LHCN-M2 (cell line): ENCODE results near the gene GSTA4. TPM values are rescaled to one million over a fixed set of nuclear protein-coding genes. Genes with fewer than 3 reads are reported as not detected.

Source experiments
- DNase-seq: peaks from one replicate; pipeline ENCODE4 v3.0.0-alpha.2; 2012; ENCODE audit warnings: low read depth
- polyA plus RNA-seq: library from polyadenylated mRNA; unstranded; fragments of >200 nt; gene quantifications from one replicate; pipeline ENCODE4 v1.2.1, GENCODE V29; 2012; ENCODE audit warnings: missing spikeins
- total RNA-seq: library from RNA; depleted of rRNA; stranded (reverse); fragments of >200 nt; gene quantifications from 2 replicates; pipeline ENCODE4 v1.2.3, GENCODE V29; 2014; rRNA removed

Gene GSTA4
- 25.3 and 25.8 TPM in 2 replicates for total RNA-seq
- 17.1 TPM for polyA plus RNA-seq

GRCh38 chr6:52995089-52995912, at the start of gene GSTA4:
GSTA4 (minus strand) TSS chr6:52995284; CDS start chr6:52994243, 1,041 bp downstream.
- peak; percentile 98 for DNase-seq

- DNase-seq, result no peak
Measured at GRCh38 chr6:53044572-53044971, 49.5 kb upstream of the GSTA4 start.

GRCh38 chr6:53044071-53044470, 49.0 kb upstream of the GSTA4 start:
- DNase-seq, result peak; percentile 80

- DNase-seq, result peak; percentile 68
Measured at GRCh38 chr6:53043581-53043980, 48.5 kb upstream of the GSTA4 start.

GRCh38 chr6:53042112-53042511, 47.0 kb upstream of the GSTA4 start:
- DNase-seq, result peak; percentile 89

GRCh38 chr6:53041356-53041755, 46.3 kb upstream of the GSTA4 start:
- peak; percentile 46 for DNase-seq

GRCh38 chr6:53038596-53038995, 43.5 kb upstream of the GSTA4 start:
- DNase-seq, result no peak

GRCh38 chr6:53038141-53038540, 43.1 kb upstream of the GSTA4 start:
- no peak for DNase-seq

GRCh38 chr6:53035549-53036213, 40.6 kb upstream of the GSTA4 start:
- peak; percentile 40 for DNase-seq

GRCh38 chr6:53033764-53034163, 38.7 kb upstream of the GSTA4 start:
- peak; percentile 91 for DNase-seq

GRCh38 chr6:53032849-53033248, 37.8 kb upstream of the GSTA4 start:
- DNase-seq, result no peak

GRCh38 chr6:53031281-53031680, 36.2 kb upstream of the GSTA4 start:
- no peak for DNase-seq

- DNase-seq, result no peak
Measured at GRCh38 chr6:53029761-53030160, 34.7 kb upstream of the GSTA4 start.

- DNase-seq, result no peak
Measured at GRCh38 chr6:53029257-53029656, 34.2 kb upstream of the GSTA4 start.

GRCh38 chr6:53028467-53028866, 33.4 kb upstream of the GSTA4 start:
- no peak for DNase-seq

GRCh38 chr6:53027131-53027718, 32.1 kb upstream of the GSTA4 start:
- no peak for DNase-seq

- DNase-seq, result no peak
Measured at GRCh38 chr6:53026526-53026925, 31.4 kb upstream of the GSTA4 start.

- no peak for DNase-seq
Measured at GRCh38 chr6:53023323-53023722, 28.2 kb upstream of the GSTA4 start.

- no peak for DNase-seq
Measured at GRCh38 chr6:53020005-53020744, 25.1 kb upstream of the GSTA4 start.

GRCh38 chr6:53018446-53018845, 23.4 kb upstream of the GSTA4 start:
- no peak for DNase-seq

- DNase-seq, result no peak
Measured at GRCh38 chr6:53015486-53015885, 20.4 kb upstream of the GSTA4 start.

GRCh38 chr6:53014744-53015143, 19.7 kb upstream of the GSTA4 start:
- DNase-seq, result no peak
